IPS DF 4.7 (cell line): Measurements from ENCODE around the gene PTRHD1.
"Not testable (repeated sequence)": the region's sequence is repeated elsewhere in the genome, so short reads cannot be mapped to it uniquely, and the experiment has no call there.

Source experiments
- DNase-seq: peaks from one replicate; pipeline ENCODE4 v3.0.0-alpha.2; 2013; ENCODE audit warnings: low spot score; ENCODE audit errors: extremely low read depth

Gene PTRHD1, protein sequence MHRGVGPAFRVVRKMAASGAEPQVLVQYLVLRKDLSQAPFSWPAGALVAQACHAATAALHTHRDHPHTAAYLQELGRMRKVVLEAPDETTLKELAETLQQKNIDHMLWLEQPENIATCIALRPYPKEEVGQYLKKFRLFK

DNA sequence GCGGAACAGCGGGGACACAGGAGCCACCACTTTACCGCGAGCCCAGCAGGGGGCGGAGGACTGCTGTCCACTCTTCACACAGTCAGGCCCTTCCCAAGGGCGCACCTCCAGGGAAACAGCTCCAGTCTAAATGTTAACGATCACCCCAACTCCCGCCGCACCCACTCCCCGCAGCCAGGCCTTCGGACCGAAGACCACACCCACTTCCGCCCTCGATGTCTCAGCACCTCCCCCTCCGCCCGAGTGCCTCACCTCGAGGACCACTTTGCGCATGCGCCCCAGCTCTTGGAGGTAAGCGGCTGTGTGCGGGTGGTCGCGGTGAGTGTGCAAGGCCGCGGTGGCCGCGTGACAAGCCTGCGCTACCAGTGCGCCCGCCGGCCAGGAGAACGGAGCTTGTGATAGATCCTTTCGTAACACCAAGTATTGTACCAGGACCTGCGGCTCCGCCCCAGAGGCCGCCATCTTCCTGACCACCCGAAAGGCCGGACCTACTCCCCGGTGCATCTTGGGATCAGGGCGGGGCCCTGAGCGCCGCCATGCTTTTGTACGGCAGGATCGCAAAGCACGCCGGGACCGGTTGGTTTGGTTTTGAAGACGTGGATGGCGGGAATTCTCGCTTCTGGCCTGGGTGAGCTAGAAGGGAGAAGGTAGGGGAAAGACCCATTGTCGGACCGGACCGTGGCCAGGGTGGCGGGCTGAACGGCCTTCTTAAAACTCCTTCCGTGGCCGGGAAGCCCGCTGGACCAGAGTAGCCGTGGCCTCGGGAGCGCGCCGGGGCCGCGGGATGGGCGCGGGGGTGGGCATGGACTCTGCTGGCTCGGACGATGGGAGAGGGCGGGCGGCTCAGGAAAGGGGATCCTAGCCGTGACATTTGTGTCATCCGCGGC lies at the start of gene PTRHD1, which contains the start of gene CENPO:
Gene PTRHD1, minus strand, starts transcription at position 518 of the 887 bp plus-strand sequence. Its CDS starts 14 bp downstream, at position 504.
Gene CENPO, plus strand, starts transcription at position 552 of the 887 bp plus-strand sequence. CDS start 495 bp downstream, outside the sequence.
- DNase-seq, result peak; percentile 79

DNA sequence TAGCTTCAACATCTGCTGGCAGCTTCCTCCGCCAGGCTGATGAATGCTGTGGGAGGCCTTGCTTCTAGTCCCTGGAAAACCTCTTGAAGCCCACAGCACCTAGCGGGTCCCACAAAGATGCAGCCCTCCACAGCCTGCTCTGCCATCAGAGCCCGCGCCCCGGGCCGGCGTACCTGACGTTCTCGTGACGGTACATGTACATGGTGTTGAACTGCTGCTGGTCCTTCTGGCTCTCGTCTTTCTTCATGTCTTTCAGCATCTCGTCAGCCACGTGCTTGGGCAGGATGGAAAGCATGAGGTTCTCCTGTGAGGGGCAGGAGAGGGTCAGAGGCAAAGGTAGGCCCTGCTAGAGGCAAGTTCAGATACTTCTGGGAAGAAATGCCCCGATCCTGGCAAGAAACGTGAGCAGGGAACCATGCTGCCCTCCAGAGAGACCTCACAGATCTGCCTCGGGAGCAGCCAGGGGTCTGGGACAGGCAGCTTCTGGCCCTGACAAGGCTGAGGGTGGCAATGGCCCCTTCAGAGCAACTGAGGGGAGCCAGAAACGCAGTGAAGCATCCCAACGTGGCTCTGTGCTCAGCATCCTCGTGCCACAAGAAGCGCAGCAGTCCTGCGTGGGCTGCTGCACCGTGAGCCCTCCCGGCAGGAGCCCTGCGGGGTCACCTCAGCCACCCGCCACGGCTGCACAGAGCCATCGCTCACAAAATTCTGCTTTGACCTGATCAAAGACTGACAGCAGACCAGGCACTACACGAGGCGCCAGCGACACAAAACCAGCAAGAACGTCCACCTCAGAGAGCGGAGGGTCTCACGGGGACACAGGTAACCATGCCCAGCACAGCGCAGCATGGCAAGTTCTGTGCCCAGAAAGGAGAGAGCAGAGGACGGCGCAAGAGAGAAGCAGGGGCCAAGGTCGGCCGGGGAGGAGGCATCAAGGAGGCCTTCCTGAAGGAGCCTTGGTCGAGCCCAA lies 49.2 kb upstream of the PTRHD1 start:
- DNase-seq, result no peak

DNA sequence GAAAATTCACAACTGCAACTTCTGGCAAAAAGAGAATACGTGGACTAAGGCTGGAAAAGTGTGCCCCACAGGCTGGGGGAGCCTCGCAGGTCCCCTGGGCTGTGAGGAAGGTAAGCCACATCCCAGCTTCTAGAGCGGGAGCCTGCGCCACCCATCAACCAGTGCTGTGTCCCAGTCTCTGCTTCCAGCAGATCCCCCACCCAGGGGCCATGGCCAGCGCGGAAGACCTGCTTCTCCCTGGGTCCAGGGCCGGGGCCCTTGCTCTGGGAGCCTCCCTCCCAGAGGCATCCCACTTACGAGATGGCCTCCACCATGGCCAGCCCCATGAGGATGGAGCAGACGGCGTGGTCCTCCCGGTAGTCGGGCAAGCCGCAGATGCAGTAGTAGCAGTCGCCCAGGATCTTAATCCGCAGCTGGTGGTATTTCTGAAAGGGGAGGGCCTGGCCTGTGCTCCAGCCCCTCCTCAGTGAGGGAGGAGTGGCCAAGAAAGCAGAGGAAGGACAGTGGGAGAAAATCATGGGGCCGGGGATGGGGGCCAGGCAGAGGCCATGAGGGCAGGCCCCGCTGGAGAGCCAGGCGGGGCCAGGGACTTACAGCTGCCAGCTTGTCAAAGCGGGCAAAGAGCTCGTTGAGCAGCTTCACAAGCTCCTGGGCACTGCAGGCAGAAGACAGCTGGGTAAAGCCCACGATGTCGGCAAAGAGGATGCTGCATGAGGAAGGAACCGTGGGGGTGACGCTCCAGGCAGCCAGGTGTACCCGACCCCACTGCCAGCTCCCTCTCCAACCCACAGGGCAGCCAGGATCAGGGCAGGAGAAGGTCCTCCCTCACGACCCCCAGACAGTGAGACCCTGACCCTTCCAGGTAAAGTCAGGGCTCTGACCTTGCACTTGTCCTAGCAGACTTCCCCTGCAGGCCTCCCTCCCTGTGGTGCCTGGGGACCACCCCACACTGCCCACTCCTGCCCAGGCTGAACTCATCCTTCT lies 48.1 kb upstream of the PTRHD1 start:
- DNase-seq, result no peak

DNA sequence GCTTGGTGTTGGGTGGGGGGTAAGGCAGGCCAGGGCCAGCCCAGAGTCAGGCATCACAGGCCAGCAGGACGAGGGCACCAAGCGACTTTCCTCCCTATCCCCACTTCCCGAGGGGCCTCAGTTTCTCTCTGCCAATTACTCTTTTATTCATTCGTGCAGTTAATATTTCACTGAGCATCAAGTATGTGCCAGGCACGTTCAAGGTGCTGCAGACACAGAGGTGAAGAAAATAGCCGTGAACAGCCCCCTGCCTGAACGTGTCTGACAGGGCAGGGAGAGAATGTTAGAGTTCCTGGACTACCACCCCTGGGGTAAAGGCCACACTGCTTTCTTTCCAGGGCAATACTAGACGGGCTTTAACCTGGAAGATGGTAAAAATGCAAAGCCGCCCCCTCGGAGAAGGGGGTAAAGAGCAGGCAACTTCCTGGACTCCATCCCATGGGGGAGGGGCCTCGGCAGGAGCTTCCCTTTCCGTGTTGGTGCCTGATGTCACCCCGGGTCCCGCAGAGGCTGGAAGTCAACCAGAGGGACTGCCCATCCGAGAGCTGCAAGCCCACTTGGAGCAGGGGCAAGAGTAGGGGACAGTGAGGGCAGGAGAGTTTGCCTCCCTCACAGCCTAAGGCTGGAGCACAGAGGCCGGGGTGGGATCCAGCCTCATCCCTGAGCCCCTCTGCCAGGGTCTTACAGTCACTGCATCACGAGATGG lies 47.1 kb upstream of the PTRHD1 start:
- no peak for DNase-seq

DNA sequence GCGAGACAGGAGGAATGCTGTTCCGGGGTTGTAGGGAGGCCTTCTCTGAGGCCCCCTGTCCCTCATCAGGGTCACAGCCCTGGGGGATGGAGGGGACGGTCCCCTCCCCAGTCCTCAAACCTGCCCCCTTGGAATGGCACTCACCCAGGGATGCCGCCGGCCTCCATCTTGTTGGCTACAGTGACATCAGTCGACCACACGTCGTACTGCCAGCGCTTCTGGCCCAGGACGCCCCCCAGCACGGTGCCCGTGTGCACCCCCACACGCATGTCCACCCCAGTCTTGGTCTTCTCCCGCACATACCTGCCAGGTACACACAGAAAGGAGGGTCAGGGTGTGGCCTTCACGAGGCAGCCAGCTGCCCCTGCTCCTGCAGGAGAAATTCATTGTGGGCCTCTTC lies 46.5 kb upstream of the PTRHD1 start:
- DNase-seq, result no peak

DNA sequence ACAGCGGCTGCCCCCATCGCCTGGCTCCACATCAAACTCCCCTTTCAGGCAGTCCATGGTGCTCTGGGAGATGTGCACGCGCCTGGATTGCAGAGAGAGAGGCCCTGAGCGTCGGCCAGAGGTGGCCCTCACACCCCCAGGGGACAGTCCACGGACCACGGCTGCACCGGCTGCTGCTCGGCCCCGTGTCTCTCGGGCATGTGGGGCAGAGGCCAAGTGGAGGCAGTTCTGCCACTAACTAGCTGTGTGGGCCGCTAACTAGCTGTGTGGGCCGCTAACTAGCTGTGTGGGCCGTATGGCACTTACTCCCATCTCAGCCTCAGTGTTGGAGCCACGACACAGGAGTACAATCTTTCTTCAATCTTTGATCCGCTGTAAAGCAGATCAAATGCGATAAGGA lies 45.4 kb upstream of the PTRHD1 start:
- no peak for DNase-seq

DNA sequence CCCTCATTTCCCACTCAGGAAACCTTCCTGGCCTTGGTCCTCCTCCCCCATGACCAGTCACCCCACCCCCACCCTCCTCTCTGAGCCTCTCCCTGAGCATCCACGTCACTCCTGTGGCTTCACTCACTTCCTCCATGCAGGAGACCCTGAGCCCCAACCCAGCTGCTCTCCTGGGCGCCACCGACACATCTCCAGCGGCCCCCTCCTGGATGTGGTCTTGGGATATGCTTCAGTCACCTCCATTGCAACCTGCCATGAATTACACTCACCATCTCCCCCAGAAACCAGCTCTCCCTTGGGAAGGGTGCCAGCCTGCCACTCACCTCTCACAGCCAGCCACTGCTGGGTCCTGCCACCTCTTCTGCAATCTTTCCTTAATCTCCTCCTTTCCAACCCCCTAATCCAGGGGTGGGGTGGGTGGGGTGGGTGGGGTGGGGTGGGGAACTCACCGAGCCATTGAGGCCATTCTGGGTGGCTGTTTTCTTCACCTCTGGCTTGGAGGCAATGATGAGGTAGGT lies 44.9 kb upstream of the PTRHD1 start:
- DNase-seq, result no peak

DNA sequence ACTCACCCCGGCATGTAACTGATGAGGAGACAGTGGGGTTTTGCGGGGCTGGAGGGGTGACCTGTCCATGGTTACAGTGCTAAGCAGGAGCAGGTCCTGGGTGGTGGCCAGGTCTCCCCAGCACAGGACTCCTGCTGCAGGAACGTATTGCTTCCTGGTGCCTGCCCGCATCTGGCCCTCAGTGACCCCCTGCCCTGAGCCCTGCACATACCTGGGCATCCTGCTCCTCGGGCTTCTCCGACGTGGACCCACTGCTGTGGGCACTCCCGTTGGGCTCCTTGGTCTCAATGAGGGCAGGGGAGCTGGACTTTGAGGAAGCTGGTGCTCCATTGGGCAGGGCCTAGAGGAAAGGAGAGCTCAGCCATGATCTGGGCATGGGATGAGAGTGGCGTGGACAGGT lies 43.5 kb upstream of the PTRHD1 start:
- DNase-seq, result no peak

DNA sequence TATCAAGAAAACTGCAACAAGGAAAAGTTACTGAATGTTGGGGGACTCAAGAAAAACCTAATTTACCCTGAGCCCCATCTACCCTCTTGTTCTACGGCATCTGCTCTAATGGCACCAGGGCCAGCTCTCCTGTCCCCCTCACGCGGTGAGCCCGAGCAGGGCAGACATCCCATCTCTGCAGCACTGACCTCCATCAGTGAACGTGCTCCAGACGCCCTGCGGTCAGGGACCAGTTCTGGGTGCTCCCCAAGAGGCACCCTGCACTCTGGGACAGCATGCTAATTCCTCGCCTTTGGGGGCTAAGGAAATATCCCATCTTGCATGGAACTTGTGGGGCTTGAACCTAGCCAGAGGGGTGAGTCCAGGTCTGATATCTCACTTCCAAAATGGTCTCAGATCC lies 43.0 kb upstream of the PTRHD1 start:
- DNase-seq, result no peak

DNA sequence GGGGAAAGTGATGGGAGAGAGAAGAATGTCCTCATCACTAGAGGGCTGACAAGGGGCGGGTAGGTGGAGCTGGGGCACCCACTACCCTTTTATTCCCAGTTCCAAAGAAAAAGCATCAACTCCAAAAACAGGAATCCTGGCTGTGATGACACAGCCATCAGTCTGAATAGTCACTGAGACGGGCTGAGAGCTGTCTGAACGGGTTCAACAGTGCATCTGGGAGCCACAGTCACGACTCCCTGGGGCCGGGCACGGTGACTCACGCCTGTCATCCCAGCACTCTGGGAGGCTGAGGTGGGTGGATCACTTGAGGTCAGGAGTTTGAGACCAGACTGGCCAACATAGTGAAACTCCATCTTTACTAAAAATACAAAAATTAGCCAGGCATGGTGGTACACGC lies 42.2 kb upstream of the PTRHD1 start:
- DNase-seq, result not testable (repeated sequence)

DNA sequence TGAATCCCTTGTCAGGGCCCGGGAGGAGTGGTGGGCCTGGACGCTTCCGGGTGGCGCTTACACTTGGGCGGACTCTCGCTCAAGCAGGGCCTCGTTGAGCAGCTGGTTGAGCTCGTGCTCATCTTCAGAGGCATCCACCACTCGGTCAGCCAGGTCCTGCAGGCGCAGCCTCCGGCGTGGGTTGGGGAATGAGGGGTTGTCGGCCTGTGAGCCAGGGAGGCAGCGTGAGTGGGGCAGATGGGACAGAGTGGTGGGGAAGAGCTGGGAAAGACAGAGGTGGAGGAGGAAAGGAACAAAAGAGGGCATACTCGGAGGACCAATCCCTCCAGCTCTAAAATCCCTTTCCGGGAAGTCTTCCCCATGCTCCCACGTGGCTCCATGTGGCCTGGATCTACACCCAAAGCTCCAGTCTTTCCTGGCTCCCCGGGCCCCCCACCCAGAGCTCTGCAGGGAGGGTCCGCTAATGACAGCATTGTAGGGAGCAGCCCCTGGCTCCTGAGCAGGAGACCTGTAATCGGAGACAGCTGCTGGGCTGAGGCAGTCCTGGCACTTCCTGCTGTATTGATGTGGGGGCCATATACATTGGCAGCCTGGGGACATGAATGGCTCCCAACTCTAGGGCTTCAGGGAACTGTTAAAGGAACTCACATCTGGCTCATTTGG lies 41.7 kb upstream of the PTRHD1 start:
- no peak for DNase-seq

DNA sequence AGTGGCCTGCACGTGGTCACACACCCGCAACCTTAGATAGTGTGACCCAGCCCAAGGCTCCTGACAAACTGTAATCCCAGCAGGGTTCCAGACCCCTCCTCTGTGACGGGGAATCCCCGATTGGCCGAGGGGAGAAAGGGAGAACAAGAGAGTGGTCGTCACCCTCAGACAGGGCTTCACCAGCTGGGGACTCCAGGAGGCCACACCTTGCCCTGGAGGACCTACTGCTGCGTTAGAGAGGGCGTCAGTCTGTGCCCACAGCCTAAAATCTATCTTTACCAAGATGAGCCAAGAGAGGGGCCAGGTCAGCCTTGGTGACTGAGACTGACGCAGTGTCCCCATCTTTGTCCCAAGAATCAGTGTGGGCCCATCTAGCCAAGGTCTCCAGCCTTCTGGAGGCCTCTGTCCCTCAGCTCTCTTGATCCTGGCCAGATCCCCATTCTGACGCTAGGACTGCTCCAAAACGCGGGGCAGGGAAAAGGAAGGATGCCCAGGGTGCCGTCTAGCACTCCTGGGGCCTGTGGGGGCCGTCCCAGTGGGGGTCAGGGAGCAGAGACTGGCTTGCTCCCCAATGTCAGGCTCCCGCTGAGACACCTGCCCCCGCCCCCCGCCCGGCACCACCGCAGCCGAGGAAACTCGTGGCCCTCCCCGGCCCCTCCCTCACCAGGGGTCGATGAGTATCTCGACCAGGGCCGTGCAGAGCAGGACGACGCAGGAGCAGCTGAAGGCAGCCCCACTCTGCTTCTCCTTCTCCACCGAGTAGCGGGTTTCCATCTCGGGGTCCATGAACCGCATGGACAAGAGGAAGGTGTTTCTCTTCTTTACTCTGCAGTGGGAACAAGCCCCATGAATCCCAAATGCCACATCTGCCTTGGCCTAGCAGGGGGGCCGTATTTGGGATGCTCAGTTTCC lies 40.9 kb upstream of the PTRHD1 start:
- no peak for DNase-seq

DNA sequence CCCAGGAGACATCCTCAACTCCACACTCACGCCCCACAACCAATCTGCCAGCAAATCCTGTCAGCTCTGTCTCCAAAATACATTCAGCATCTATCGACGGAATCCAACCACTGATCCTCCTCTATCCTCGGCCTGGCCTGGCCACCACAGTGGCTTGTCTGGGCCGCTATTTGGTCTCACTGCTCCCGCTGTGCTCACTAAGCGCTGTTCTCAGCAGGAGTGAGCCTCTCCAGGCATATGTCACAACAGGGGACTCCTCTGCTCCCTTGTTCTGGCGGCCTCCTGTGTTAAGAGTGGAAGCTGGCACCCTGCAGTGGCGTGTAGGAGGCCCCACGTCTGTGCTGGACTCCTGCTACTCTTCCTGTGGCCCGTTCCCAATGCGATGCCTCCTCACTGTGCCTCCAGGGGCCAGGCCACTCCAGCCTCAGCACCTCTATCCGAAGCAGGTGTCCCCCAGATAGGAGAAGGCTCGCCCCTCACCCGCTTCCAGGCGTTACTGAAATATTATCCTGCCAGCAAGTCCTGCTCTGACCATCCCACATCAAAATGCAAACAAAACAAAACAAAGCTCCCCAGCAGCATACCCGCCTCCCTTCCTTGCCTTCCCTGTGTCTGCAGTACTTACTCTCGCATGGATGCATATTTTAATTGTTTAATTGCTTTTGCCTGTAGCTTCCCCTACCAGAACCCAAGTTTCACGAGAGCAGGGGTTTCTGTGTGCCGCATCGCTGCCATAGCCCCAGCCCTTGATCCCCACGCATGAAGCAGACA lies 39.9 kb upstream of the PTRHD1 start:
- no peak for DNase-seq

DNA sequence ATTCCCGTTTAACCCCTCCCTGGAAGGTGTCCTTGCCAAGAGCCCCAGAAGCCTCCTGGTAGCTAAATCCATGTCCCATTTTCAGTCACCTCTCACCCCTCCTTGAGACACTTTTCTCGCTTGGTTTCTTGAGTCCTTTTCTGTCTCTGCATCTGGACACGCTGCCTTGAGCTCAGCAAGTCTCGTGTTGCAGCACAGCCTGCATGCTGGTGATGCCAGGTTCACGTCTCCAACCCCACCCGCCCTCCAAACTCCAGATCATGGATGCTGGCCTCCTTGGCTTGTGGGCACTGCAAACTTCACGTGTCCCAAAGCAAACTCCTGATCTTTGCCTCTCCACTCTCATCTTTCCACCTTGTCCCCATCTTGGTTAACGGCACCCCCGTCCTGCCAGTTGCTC lies 39.3 kb upstream of the PTRHD1 start:
- DNase-seq, result no peak

DNA sequence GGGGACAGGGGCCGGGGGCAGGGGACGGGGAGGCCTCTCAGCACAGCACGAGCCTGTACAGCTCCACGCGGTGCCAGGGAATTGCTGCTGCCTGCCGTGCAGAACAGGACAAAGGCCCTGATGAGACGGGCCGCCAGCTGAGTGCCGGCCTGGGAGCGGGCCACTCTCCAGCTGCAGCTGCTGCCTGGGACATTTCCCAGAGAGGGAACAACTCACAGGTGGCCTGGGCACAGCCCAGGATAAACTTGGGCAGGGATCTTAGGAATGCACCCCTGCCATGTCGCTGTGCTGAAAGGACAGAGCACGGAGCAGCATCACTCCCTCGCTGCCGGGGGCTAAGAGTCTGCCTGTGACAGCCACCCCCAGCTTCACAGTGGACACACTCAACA lies 38.9 kb upstream of the PTRHD1 start:
- no peak for DNase-seq

DNA sequence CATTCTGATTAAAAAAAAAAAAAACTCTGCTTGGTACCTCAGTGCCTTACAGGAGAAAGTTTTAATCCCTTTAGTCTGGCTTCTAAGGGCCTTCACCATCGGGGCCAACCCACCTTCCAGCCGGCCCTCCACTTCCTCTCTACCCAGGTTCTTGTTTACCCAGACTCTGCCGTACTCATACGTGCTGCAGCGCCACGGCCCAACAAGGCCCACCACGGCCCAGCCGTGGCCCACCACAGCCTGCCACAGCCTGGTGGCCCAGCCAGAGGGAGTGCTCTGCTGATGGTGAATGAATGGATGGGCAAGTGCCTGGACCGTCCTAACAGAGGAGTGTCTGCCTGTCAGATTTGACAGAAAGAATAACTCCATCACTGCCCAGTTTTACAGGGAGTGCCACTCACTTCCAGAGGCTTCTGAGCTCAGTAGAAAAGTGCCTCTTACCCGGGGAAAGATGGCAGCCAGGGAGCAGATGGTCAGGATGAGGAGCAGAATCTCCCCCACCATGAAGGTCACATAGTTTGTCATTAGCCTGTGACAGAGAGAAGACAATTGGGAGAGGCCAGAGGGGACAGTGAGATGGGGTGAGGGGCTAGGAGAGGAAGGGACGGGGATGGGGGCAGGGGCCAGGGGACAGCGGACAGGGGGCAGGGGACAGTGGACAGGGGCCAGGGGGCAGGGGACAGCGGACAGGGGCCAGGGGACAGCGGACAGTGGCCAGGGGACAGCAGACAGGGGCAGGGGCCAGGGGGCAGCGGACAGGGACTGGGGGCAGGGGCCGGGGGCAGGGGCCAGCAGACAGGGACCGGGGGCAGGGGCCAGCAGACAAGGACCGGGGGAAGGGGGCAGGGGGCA lies 38.3 kb upstream of the PTRHD1 start:
- no peak for DNase-seq
